Kidney glomerular epithelial cell (primary cell): ENCODE results near the gene IL1R2.

Source experiments
- DNase-seq: peaks from one replicate; lab custom pipeline; 2025; lab: John Stamatoyannopoulos, UW

IL1R2 gene, protein sequence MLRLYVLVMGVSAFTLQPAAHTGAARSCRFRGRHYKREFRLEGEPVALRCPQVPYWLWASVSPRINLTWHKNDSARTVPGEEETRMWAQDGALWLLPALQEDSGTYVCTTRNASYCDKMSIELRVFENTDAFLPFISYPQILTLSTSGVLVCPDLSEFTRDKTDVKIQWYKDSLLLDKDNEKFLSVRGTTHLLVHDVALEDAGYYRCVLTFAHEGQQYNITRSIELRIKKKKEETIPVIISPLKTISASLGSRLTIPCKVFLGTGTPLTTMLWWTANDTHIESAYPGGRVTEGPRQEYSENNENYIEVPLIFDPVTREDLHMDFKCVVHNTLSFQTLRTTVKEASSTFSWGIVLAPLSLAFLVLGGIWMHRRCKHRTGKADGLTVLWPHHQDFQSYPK

DNA sequence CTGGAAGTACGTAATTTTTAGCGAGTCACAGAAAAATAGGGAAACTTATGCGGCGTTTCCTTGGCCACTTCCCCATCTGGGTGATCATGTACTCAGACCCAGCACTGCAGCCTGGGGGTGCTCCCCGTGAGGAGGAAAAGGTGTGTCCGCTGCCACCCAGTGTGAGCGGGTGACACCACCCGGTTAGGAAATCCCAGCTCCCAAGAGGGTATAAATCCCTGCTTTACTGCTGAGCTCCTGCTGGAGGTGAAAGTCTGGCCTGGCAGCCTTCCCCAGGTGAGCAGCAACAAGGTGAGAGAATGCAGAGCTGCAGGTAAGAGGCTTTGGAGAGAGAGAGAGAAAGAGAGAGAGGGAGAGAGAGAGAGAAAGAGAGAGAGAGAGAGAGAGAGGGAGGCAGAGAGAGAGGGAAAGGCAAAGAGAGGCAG, at the start of gene IL1R2:
Gene IL1R2, plus strand, starts transcription at position 240 of the 425 bp plus-strand sequence. CDS start 16,616 bp downstream, outside the sequence.
- DNase-seq, result no peak

DNA sequence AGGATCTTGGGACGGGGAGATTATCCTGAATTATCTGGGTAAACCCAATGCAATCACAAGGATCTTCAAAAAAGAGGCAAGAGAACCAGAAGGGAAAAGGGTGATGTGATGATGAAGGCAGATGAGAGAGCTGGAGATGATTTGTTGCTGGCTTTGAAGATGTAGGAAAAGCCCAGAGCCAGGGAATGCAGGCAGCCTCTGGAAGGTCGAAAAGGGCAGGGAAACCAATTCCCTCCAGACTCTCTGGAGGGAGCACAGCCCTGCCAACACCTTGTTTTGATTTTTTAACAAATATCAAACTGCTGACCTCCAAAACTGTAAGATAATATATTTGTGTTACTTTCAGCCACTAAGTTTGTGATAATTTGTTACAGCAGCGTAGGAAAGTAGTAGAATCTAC, 48.9 kb upstream of the IL1R2 start:
- DNase-seq, result no peak

DNA sequence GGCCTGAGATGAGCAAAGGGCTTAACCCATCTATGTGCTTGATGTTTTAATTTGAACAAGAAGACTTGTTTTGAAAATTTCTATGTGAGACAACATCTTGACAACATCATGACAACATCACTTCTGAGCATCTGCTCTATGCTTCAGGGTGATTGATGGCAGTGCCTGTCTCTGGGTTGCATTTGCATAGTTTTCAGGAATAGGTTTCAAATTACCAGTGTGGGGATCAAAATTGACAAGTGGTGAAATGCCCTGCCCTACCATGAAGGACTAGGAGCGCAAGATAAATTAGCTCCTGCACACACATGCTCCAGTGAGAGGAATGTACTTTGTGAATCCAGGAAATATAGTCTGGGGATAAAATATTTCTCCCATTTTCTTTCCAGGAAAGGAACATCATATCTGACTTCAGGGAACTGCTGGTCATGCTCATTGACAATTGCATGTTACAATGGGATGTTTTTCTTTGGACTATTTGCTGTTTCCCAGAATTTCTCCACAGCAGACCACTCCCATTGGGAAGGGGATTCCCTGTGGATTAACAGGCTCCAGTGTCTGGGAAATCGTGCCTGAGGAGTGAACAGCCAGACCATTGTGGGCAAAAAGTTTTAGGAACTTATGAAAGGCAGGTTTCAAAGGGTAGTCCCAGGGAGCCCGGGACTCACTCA, 45.3 kb upstream of the IL1R2 start:
- no peak for DNase-seq

DNA sequence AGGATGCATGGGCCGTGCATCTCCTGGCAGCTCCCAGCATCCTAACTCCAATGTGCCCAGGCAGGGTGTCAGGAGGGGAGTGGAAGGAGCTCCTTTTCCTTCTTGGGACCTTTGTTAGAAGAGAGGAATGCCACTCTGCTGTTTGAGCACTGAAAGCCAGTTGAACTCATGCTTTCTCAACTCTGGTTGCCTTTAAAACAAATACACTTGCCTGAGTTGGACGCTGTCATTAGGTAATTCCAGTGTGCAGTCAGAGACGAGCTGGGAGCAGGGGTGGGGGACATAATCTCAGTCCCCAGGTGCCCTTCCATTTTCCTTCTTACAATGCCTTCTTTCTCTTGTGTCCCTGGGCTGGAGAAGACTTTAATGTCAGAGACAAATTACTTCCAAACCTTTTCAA, 44.4 kb upstream of the IL1R2 start:
- DNase-seq, result no peak

DNA sequence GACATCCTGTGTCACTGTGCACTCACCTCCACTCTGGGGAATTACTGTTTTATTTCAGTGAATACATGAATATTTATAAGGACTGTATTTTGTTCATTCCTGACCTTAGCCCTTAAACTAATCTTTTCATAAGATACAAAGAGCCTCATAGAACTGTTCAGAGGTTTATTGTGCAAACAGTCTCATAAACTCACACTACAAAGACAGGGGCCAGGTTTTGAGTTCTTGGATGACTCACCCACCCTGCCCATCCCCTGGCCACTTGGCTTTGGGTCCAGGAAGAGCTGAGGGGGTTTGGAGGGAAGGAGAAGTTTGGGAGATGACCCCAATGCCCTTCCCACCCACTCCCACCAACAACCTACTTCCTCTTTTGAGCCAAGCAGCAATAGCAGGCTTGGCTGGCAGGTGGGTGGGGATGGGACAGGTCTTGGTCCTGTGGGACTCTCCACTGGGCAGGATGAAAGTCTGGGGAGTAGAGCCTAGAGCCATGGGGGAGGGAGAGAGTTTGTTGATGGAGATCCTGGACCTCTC, 43.1 kb upstream of the IL1R2 start:
- DNase-seq, result no peak

DNA sequence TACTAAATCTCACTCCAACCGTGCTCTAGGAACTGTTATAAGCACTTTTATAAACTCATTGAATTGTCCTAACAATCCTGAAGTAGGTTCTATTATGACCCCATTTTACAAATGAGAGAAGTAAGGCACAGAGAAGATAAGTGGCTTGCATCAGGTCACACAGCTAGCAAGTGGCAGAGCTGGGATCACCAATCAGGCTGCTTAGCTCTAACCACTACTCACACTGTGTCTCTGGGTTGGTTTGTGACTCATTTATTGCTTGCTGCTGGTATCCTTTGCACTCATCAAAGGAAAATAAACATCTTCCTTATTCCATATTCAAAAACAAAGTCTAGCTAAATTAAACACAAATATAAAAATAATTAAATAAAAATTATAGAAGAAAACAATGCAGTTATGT, 42.5 kb upstream of the IL1R2 start:
- no peak for DNase-seq

DNA sequence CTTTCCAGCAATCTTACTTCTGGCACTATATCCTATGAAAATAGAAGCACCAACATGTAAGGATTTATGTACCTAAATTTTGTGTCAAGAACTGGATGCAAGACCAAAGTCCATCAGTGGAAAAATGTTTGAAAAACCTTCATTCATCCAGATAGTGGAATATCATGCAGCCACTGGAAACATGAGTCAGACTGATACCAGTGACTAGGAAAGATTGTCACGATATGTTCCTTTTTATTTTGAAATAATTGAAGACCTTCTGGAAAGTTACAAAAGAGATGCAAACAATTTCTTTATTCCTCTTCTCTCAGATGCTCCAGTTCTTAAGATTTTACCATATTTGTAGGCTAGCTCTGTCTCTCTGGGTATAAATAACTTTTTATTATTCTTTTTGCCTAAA, 40.5 kb upstream of the IL1R2 start:
- DNase-seq, result no peak

DNA sequence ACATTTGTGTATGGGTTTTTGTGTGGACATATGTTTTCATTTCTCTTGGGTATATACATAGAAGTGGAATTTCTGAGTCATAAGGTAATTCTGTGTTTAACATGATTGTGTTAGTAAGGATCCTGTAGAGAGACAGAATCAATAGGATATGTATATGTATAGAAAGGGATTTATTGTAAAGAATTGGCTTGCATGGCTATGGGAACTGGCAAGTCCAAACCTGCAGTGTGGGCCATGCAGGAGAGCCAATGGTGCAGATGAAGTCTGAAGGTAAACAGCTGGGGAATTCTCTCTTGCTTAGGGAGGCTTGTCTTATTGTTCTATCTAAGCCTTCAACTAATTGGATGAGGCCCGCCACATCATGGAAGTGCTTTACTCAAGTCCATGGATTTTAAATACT, 39.2 kb upstream of the IL1R2 start:
- no peak for DNase-seq

DNA sequence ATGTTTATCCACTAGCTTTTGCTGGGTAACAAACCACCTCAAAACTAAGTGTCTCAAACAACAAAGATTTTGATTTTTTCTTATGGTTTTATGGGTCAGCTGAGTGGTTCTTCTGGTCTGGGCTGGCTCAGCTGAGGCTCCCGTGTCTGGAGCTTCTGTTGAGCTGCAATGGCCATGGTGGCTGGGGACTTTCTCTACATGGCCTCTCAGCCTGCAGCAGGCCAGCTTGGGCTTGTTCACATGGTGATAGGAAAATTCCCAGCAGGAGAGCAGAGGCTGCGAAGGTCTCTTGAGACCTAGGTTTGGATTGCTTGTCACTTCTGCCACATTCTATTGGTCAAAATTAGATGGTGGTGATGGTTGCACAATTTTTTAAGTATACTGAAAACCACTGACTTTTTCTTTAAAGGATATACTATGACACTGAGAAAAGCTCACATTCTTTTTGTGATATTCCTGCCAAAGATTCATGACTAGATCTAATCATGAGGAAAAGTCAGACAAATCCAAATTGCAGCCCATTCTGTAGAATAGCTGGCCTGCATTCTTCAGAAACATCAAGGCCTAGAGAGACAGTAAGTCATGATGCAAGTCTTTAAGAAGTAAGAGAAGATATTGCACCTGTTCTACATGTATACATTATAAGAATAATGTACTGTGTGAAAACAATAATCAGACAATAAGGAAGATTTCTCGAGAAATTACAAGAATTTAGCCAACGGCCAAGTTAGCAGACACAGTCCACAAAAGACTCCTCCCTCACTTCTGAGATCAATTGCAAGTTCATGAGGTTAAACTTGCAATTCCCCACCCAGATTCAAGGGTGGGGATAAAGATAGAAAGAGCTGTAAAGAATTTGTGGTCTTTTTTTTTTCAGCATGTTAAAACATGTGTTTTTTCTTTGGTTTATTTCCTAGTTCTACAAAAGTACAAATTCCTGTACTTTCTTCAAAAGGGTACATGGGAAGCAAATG, 35.0 kb upstream of the IL1R2 start:
- DNase-seq, result no peak

DNA sequence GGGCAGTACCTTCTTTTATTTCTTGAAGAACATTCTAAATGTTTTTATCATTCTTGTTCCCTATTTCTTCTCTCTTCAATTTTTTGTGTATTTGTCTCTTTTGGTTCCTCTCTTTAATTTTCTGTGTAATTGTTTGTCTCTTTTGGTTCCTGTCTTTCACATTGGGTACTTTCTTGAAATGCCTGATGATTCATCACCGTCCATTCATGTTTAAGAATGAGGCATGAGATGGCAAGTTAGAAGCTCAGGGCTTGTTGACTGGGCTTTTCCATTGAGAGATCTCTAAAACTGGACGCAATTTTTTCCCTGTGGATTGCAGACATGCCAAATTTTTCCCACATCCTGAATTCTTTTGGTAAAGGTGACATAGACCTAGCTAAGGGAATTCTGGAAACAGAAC, 33.7 kb upstream of the IL1R2 start:
- DNase-seq, result peak; percentile 21

DNA sequence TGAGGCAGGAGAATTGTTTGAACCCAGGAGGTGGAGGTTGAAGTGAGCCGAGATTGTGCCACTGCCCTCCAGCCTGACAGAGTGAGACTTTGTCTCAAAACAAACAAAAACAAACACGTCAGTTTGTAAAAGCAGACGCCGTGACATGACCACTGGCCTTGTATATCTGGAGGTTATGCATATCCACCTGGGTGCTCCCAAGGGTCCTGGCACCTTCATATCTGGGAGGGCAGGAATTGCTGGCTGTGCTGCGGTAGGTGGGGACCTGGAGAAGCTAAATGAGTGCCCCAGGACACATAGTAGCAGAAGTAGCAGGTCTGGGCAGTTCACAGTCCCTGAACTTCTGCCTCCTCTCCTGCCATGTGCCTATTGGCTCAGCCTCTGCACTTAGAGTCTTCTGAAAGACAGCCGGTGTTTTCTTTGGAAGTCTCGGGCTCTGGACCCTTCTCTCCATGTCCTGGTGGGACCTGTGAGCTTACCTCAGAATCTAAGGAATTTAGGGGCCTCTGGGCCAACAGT, 30.9 kb upstream of the IL1R2 start:
- no peak for DNase-seq

DNA sequence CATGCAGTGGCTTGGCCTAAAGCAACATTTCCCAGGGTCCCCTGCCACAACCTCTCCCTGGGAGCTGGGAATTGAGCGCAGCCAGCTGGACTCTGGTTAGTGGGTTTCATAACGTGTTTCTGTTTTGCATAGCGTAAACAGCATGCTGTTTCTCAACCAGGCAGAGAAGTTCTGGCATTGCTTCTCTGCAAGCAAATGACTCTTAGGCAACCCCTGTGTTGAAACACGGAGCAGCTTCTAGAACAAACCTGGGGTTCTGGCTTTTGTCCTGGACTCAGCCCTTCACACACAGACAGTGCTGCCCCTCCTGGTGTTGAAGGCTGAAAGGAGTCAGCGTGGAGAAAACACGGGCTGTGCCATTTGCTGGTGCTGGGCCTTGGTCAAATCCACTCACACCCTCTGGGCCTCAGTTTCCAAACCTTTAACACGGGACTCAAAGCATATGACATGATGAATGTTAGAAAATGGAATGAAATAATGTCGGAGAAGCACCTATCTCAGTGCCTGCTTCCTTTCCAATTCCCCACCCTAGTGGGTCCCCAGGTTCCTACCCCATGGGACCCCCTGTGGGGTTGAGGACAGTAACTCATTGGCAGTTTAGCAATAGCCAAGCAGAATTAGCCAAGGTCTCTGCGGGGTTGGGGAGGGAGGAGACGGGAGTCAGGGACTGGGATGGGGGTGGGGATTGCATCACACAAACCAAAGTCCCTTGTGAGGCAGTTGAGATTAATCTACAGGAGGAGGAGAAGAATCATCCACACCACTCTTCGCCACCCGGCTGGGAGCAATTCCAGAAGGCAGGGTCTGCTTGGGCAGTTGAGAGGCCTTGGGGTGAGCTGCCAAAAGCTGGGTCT, 30.2 kb upstream of the IL1R2 start:
- DNase-seq, result no peak

DNA sequence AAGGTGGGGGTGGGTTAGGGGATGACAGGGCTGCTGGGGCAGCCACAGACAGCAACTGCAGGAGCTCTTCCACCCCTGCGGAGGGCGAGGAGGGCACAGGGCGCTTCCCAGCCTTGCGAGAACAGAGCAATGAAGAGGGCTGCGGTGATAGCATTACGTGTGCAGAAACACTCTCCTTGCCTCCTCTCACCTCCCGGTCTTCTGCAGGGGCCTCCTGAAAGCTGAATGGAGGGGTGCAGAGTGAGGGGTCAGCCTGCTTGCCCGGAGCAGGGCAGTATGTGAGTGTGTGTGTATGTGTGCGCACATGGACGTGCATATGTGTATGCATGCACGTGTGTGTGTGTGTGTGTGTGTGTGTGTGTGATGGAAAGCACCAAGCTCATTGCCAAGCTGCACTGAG, 29.5 kb upstream of the IL1R2 start:
- no peak for DNase-seq

DNA sequence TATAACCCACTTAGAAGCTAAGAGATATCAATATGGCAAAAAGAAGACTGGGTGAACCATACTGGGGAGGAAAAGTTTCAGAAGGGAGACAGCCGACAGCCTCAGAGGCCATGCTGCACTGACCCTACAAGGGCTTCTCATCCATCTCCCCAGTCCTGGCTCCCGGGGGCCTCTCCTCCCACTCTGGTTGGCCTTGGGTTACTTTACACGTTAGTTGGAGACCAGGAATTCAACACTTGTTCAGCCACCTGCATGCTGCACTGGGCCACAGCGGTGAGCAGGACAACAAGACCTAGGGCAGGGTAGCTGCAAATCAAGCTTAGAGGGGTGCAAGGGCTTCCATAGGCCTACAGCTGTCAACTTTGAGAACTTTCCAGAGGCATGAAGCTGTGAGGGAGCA, 28.6 kb upstream of the IL1R2 start:
- no peak for DNase-seq

DNA sequence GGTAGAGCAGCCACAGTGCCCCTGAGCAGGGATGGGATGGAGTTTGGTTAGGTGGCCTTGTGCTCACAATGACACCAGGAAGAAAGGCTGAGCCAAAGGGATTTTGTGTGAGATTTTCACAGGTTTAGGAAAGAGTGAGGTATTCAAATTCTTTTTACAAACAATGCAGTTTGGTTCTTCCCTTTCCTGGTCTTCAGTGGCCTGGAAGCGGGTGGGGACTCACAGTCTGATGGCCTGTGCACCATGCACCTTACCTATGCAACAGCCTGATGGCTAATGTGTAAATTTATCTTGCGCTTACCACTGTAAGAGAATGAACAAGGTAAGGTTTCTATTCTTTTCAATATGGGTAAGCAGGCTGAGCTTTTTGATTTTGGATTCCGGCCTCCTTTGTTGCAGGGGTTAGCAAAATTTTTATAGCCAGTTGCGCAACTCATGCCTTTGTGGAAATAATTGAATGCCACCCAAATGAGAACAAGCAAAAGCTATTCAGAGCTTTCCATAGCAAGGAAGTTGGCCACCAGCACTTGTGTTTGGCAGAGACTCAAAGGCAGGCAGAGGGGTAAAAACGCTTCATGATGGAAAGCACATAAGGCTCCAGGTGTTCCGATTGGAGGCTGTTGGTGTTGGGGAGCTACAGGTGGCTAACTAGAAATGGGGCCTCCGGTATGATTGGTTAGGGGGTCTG, 23.8 kb upstream of the IL1R2 start:
- no peak for DNase-seq

DNA sequence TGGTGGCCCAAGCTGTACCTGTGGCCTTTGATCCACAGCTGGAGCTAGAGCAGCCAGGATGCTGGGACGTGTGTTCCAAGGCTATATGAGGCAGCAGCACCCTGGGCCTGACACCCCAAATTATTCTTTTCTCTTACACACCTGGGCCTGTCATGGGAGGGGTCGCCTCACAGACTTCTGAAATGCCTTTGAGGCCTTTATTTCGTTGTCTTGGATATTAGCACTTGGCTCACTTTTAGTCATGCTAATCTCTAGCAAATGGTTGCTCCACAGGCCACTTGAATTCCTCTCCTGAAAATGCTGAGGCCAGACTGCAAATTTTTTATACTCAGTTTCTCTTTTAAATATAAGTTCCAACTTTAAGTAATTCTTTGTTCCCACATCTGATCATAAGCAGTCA, 22.0 kb upstream of the IL1R2 start:
- no peak for DNase-seq

DNA sequence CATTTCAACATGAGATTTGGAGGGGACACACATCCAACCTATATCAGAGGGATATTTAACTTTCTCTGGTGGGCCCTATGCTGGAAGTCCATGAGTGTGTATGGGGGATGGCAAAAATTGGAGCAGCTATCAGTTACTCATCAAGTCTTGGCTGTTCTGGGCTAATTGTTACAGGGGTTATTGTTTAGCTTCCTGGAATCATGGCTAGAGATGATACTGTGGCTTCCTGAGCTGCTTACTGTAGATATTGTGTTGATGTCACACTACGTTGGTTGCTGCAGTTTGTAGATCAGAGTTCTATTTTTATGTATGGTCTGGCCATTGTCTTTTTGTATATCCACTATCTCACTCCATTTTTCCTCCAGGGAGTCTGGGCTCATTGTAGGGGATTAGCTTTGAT, 20.9 kb upstream of the IL1R2 start:
- no peak for DNase-seq

DNA sequence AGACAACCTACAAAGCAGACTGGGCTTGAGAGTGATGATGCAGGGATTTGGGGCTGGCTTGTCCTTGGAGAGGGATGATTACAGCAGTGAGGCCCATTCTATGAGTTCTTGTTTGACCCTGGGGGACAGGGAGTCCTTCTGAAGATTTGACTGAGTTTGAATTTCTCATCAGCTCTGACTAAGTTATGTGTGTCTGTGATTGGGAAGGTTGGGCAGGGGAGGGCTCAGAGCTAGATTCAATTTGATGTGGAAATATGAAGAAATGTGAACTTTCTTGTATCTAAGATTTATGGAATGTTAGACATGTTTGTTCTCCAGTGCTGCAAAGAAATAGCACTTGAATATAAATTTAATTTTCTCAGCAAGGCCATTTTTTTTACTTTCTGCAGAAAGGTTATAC, 19.9 kb upstream of the IL1R2 start:
- DNase-seq, result no peak

DNA sequence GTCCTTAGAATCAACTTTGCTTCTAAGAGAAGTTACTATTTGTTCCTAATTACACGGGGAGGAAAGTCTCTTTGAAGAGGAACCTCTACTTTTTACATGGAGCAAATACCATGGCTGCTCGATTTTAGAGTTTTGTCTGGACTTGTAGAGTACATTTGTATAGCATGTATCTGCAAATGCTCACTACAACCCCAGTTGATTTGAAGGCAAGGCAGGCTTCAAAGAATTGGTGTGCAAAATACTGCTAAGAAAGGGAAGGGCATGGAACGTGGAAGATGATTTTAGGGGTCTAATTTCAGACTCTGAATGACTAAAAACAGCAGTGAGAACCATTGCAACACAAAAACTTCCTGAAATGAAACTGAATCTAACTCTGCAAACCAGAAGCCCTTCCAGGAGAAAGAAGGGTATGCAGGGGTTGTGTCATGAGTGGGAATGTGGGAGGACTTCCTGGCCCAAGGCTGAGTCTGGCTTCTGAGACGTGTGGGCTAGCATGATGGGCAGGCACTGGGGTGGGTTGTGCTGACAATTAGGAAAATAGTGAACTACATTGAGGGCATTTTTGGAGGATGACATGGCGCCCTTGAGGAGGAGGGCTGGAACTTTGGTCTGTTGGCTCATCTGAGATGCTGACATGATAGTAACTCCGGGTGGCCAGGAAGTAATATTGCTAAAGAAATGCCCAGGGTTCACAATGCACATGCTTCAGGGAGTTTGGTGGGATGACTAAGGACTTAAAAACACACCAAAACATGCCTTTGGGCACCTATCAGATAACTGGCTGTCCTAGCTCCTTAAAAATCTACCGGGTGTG, 18.9 kb upstream of the IL1R2 start:
- peak; percentile 48 for DNase-seq

DNA sequence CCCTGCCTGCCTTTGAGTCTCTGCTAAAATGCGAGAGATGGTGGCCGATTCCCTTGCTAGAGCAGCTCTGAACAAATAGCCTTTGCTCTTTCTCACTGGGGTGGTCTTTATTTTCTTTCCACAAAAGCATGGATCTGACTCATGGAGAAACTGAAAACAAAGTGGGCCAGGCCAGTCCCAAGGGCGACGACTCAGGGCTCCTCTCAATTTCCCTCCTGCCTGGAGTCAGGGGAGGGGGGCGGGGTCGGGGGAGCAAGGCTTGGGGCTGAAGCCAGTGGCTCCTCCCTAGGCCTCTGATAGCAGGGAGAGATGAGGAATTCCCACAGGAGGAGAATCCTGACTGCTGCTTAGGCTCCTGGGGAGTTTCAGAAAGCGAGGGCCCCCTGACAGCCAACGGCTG, 17.1 kb upstream of the IL1R2 start:
- DNase-seq, result no peak
